Gastroesophageal sphincter (tissue), 4 donors: ENCODE measurements around the gene DCAF5. TPM values are rescaled to one million over a fixed set of nuclear protein-coding genes. Genes with fewer than 3 reads are reported as not detected.

Experiments
- ATAC-seq: fragments of 150-250 bp; one replicate; pipeline ENCODE4 v1.9.1; 2016; ENCODE audit warnings: mild to moderate bottlenecking, moderate library complexity
- H3K27ac ChIP-seq, 4 donors: fragments of 200-600 bp; sonication (generic) in 3 of 4; 1 replicate in 3 of 4; 2 replicates in 1 of 4; pipeline ENCODE4 v1.5.1; 2016 to 2019
- H3K27me3 ChIP-seq: fragments of 200-600 bp; sonication (generic); one replicate; pipeline ENCODE4 v1.5.1; 2019
- H3K36me3 ChIP-seq, 2 donors: fragments of 200-600 bp; sonication (generic); one replicate each; pipeline ENCODE4 v1.5.1; 2019; ENCODE audit warnings: control low read depth in 1 of 2
- H3K4me1 ChIP-seq, 3 donors: fragments of 200-600 bp; sonication (generic); 1 replicate in 2 of 3; 2 replicates in 1 of 3; pipeline ENCODE4 v1.5.1; 2016 to 2019; ENCODE audit warnings: control low read depth in 2 of 3
- H3K4me3 ChIP-seq, 2 donors: fragments of 200-600 bp; sonication (generic); one replicate each; pipeline ENCODE4 v1.5.1; 2019; ENCODE audit warnings: mild to moderate bottlenecking in 1 of 2, moderate library complexity in 1 of 2
- H3K9me3 ChIP-seq, 3 donors: fragments of 200-600 bp; sonication (generic); one replicate each; pipeline ENCODE4 v1.5.1; 2017 to 2019; ENCODE audit warnings: control low read depth in 2 of 3
- EP300 ChIP-seq: sonication (generic); formaldehyde crosslinking; IDR thresholded peaks from one replicate; pipeline ENCODE4 v1.6.1; 2017; ENCODE audit warnings: antibody characterized with exemption, mild to moderate bottlenecking
- POLR2A ChIP-seq, 2 donors: fragments of 450-650 bp; IDR thresholded peaks; one replicate each; pipeline ENCODE4 v1.6.1; 2017; ENCODE audit warnings: antibody characterized with exemption in 2 of 2, mild to moderate bottlenecking in 2 of 2, moderate library complexity in 1 of 2
- POLR2AphosphoS5 ChIP-seq: sonication (generic); formaldehyde crosslinking; IDR thresholded peaks from one replicate; pipeline ENCODE4 v1.6.1; 2017; ENCODE audit warnings: antibody characterized with exemption
- WGBS, 2 donors: methylation state at CpG; one replicate each; pipeline ENCODE4 v1.1.5; 2018; ENCODE audit warnings: low coverage in 1 of 2; 5-methylcytosine and 5-hydroxymethylcytosine counted together
- total RNA-seq, 4 donors: library from RNA; depleted of rRNA; stranded (reverse); fragments of >200 nt; gene quantifications; one replicate each; pipeline ENCODE4 v1.1.0, GENCODE V29; 2016
- TF ChIP-seq, protein P1 (sequence below), 4 experiments: fragments of 200-600 bp in 2 of 4; fragments of 450-650 bp in 2 of 4; sonication (generic) in 1 of 4; IDR thresholded peaks; one replicate each; pipeline ENCODE4 v1.5.1; 2017 to 2019; ENCODE audit warnings: antibody characterized with exemption in 4 of 4, mild to moderate bottlenecking in 2 of 4, moderate library complexity in 2 of 4

DCAF5 gene
- total RNA-seq, 4 donors from 2014 or later = 31.0 to 63.6 (median 36.9) TPM

DNA sequence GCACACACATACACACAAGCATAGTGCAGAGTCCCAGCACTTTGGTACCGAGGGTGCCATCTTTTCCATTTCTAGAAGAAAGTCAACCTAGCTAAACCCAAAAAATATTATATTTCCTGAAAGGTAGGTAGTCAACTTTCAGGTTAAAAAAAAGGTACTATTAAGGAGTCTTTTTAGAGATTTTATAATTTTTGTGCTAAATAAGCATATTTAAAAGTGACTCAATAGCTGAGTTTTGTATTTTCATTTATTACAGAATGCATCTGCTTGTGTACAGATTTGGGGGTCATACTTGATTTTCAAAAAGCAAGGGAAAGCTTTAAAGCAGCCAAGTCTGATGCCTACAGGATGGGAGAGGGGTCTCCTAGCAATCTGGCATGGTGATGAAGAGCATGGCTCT, 34.6 kb downstream of the DCAF5 start:
- Histone ChIP-seq H3K27me3 (no peaks in the 10 kb centered on the region), H3K4me3 (no peak overlapping the region), H3K27ac (no peak overlapping the region), H3K9me3 (no peaks in the 10 kb centered on the region), H3K4me1 (peaks cover 0 to under 1% (median 0%) of the 10 kb centered on the region in 3 donors), H3K36me3 (peaks cover 0 to 67% of the 10 kb centered on the region in 2 donors)
- 91 to 100% methylated on average over 1 of the region's 1 CpG for WGBS, 2 donors
- TF ChIP-seq, protein P1, sequence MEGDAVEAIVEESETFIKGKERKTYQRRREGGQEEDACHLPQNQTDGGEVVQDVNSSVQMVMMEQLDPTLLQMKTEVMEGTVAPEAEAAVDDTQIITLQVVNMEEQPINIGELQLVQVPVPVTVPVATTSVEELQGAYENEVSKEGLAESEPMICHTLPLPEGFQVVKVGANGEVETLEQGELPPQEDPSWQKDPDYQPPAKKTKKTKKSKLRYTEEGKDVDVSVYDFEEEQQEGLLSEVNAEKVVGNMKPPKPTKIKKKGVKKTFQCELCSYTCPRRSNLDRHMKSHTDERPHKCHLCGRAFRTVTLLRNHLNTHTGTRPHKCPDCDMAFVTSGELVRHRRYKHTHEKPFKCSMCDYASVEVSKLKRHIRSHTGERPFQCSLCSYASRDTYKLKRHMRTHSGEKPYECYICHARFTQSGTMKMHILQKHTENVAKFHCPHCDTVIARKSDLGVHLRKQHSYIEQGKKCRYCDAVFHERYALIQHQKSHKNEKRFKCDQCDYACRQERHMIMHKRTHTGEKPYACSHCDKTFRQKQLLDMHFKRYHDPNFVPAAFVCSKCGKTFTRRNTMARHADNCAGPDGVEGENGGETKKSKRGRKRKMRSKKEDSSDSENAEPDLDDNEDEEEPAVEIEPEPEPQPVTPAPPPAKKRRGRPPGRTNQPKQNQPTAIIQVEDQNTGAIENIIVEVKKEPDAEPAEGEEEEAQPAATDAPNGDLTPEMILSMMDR (IDR thresholded peaks at IDR 0.05) = no peak
- TF ChIP-seq POLR2A (IDR thresholded peaks at IDR 0.05) (no peak), EP300 (no peak), POLR2AphosphoS5 (no peak)
- ATAC-seq = no peak

- TF ChIP-seq POLR2AphosphoS5 (no peak), EP300 (no peak), POLR2A (IDR thresholded peaks at IDR 0.05) (no peak)
- TF ChIP-seq, protein P1 (IDR thresholded peaks at IDR 0.05) = no peak
- H3K4me3 ChIP-seq = no peak overlapping the region
- H3K27me3 ChIP-seq = no peaks in the 10 kb centered on the region
- ATAC-seq = no peak
- H3K9me3 ChIP-seq = no peaks in the 10 kb centered on the region
- 80 to 84% methylated on average over 5 to 6 of the region's 6 CpGs for WGBS, 2 donors
- no peak overlapping the region for H3K27ac ChIP-seq
- peaks cover 0 to 74% of the 10 kb centered on the region in 2 donors for H3K36me3 ChIP-seq
- H3K4me1 ChIP-seq = peaks cover 0 to 2% (median 0%) of the 10 kb centered on the region in 3 donors
Observed at GRCh38 chr14:69117020-69117767, 35.7 kb downstream of the DCAF5 start.

DNA sequence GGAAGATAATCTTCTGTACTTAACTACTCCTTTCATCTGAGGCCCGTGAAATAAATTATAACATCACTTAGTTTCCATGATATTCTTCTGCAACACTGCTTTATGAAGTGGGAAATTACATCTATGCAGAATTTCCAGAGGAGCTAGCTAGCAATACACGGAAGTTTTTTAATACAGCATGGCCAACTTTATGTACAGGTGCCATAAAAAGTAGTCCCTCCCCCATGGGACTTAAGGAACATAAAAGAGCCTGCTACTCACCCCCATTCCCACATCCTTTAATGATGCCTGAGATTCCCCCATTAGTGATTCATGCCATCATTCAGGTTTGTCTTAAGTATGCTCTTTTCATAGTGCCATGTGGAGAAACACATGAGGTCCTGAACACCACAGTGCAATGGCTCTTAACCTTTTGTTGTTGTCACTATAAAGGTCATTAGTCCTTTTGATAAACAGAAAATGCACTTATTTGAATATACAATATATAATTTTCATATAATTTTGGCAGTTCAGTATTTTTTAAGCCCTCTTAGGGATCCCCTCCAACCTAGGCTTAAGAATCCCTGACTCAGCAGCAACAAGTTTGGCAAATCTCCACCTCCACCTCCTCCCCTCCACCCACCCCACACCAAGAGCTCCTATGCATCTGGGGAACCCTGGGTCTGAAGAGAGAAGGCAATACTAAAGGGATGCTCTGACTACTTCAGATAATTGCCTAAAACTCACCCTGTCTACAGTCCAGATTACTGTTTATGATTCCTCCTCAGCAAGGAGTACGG, 37.3 kb downstream of the DCAF5 start:
- Histone ChIP-seq H3K27ac (no peak overlapping the region), H3K4me1 (peaks cover 0 to 15% (median 0%) of the 10 kb centered on the region in 3 donors), H3K4me3 (no peak overlapping the region), H3K36me3 (peaks cover 0 to 86% of the 10 kb centered on the region in 2 donors), H3K27me3 (no peaks in the 10 kb centered on the region), H3K9me3 (no peaks in the 10 kb centered on the region)
- no peak for ATAC-seq
- 86 to 87% methylated on average over 2 to 3 of the region's 3 CpGs for WGBS, 2 donors
- TF ChIP-seq POLR2AphosphoS5 = no peak
- TF ChIP-seq POLR2A (IDR thresholded peaks at IDR 0.05) = no peak
- TF ChIP-seq EP300 = no peak
- TF ChIP-seq, protein P1 (IDR thresholded peaks at IDR 0.05) = no peak

GRCh38 chr14:69114763-69115162, 38.2 kb downstream of the DCAF5 start:
- Histone ChIP-seq H3K27me3 (no peaks in the 10 kb centered on the region), H3K4me1 (peaks cover 0 to 15% (median 0%) of the 10 kb centered on the region in 3 donors), H3K27ac (no peak overlapping the region), H3K9me3 (no peaks in the 10 kb centered on the region), H3K36me3 (peaks cover 0 to 82% of the 10 kb centered on the region in 2 donors), H3K4me3 (no peak overlapping the region)
- no peak for ATAC-seq
- TF ChIP-seq EP300 = no peak
- no peak for TF ChIP-seq POLR2A (IDR thresholded peaks at IDR 0.05)
- TF ChIP-seq, protein P1 (IDR thresholded peaks at IDR 0.05) = no peak
- no peak for TF ChIP-seq POLR2AphosphoS5
- WGBS, 2 donors = 63 to 75% methylated on average over 1 to 2 of the region's 2 CpGs
